Glutamatergic neuron (in vitro differentiated cells): Measurements from ENCODE around the gene NUSAP1. TPM values are rescaled to one million over a fixed set of nuclear protein-coding genes. Genes with fewer than 3 reads are reported as not detected.
A peak's percentile ranks its signal among the peaks of the same experiment; 100 is the strongest.
"Not testable (repeated sequence)": the region's sequence is repeated elsewhere in the genome, so short reads cannot be mapped to it uniquely, and the experiment has no call there.

Experiments
- DNase-seq: peaks from one replicate; pipeline ENCODE4 v3.0.0; 2022
- H3K27ac Mint-ChIP-seq: one replicate; pipeline ENCODE4 v1.8.0; 2020; ENCODE audit warnings: mild to moderate bottlenecking, mixed read lengths, inconsistent platforms; ENCODE audit not compliant: unreplicated experiment
- H3K27me3 Mint-ChIP-seq: one replicate; pipeline ENCODE4 v1.8.0; 2020; ENCODE audit warnings: mild to moderate bottlenecking, moderate library complexity, mixed read lengths, inconsistent platforms; ENCODE audit not compliant: unreplicated experiment
- H3K36me3 Mint-ChIP-seq: one replicate; pipeline ENCODE4 v1.8.0; 2020; ENCODE audit warnings: mild to moderate bottlenecking, mixed read lengths, inconsistent platforms; ENCODE audit not compliant: unreplicated experiment
- H3K4me1 Mint-ChIP-seq: one replicate; pipeline ENCODE4 v1.8.0; 2020; ENCODE audit warnings: mild to moderate bottlenecking, low read depth, mixed read lengths, inconsistent platforms; ENCODE audit not compliant: unreplicated experiment
- H3K4me3 Mint-ChIP-seq: one replicate; pipeline ENCODE4 v1.8.0; 2020; ENCODE audit warnings: mild to moderate bottlenecking, mixed read lengths, inconsistent platforms; ENCODE audit not compliant: unreplicated experiment
- H3K9me3 Mint-ChIP-seq: one replicate; pipeline ENCODE4 v1.8.0; 2020; ENCODE audit warnings: mild to moderate bottlenecking, moderate library complexity, mixed read lengths, inconsistent platforms; ENCODE audit not compliant: unreplicated experiment
- total RNA-seq: library from RNA; stranded (reverse); fragmentation: NEBNext Ultra II Directional; extraction: Animal tissue kit (Norgen Biotek cat#: 25700); gene quantifications from one replicate; pipeline ENCODE4 v1.2.1, GENCODE V29; 2021; ENCODE audit not compliant: unreplicated experiment
- TF ChIP-seq, protein P1 (sequence below): fragments of 200-600 bp; sonication (generic); IDR thresholded peaks from one replicate; pipeline ENCODE4 v1.5.0; 2021; ENCODE audit not compliant: partially characterized antibody, unreplicated experiment

NUSAP1 gene
- total RNA-seq, 1 donor from 2014 or later, result 19.3 TPM

DNA sequence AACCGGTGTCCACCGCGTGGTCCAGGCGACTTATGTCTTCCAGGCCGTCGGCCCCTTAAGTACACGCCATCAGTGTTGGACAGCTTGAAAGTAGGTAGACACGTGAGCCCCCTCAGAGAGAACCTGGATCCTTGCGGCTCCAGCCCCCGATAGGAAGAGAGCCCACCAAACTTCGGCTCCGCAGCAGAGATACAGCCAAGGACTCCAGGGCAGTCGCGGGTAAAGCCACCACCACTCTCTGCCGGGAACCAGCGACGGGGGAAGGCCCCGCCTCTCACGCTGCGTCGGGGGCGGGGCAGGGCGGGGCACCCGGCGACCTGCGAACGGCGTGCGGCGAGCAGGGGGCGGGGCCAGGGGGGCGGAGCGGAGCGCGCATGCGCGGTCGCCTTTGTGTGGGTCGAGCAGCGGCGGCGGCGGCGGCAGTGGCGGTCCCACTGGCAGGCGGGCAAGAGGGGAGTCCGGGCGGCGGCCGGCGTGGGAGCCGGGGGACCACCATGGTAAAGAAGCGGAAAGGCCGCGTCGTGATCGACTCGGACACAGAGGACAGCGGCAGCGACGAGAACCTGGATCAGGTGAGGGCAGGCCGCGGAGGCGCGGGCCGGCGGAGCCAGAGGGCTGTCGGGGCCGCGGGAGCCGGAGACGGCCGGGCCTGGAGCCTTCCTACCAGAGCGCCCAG lies 84.2 kb downstream of the NUSAP1 start, which contains the start of gene RTF1:
Gene RTF1 (plus strand): TSS at position 354 of the 676 bp plus-strand sequence. CDS start 21 bp downstream, at position 375.
- TF ChIP-seq, protein P1, sequence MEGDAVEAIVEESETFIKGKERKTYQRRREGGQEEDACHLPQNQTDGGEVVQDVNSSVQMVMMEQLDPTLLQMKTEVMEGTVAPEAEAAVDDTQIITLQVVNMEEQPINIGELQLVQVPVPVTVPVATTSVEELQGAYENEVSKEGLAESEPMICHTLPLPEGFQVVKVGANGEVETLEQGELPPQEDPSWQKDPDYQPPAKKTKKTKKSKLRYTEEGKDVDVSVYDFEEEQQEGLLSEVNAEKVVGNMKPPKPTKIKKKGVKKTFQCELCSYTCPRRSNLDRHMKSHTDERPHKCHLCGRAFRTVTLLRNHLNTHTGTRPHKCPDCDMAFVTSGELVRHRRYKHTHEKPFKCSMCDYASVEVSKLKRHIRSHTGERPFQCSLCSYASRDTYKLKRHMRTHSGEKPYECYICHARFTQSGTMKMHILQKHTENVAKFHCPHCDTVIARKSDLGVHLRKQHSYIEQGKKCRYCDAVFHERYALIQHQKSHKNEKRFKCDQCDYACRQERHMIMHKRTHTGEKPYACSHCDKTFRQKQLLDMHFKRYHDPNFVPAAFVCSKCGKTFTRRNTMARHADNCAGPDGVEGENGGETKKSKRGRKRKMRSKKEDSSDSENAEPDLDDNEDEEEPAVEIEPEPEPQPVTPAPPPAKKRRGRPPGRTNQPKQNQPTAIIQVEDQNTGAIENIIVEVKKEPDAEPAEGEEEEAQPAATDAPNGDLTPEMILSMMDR, result no peak
- H3K36me3 Mint-ChIP-seq, result no peaks in the 10 kb centered on the region
- H3K4me3 Mint-ChIP-seq, result peak within 1 kb of the TSS; percentile 100
- H3K4me1 Mint-ChIP-seq, result peaks cover 17% of the 10 kb centered on the region
- peak; percentile 99 for DNase-seq
- peaks cover 7% of the 10 kb centered on the region for H3K9me3 Mint-ChIP-seq
- H3K27me3 Mint-ChIP-seq, result peaks cover 12% of the 10 kb centered on the region
- H3K27ac Mint-ChIP-seq, result peak within 1 kb of the TSS; percentile 93

DNA sequence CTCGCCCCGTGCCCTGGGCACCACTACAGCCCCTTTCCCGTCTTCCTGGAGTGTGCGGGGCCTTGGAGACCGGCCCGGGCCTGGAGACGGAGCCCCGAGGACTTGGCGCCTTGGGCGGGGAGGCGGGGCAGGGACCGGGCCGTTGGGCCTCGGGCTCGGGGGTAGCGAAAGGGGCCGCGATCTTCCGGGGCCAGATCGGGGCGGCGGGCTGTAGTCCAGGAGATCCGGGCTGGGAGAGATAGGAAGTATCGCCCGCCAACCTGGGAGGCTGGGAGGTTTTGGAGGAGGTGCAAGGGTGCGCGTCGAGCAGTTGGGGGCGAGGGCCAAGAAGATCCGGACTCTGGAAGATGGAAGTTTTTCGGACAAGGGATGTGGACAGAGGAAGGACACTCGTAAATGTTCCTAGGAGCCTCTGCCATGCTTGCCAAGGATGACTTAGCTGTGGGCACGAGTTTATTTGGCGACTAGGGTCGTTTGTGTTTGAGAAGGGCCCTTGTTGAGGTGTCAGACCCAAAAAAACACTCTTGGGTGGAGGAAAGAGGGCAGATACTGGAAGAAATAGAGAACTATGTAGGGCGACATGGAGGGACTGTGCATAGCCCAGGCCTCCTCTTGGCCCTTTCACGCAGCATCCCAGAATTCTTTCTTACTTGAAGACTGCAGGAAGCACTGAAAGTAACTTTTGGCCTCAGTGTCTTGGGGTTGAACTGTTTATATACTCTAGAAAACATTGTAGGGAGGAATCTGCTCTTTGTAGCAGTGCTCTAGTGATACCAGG lies 84.9 kb downstream of the NUSAP1 start:
- H3K36me3 Mint-ChIP-seq, result no peaks in the 10 kb centered on the region
- H3K4me3 Mint-ChIP-seq, result peak overlapping the region; percentile 100
- peaks cover 7% of the 10 kb centered on the region for H3K9me3 Mint-ChIP-seq
- peak; percentile 55 for DNase-seq
- TF ChIP-seq, protein P1, result no peak
- peak overlapping the region; percentile 93 for H3K27ac Mint-ChIP-seq
- peaks cover 12% of the 10 kb centered on the region for H3K27me3 Mint-ChIP-seq
- H3K4me1 Mint-ChIP-seq, result peaks cover 17% of the 10 kb centered on the region

DNA sequence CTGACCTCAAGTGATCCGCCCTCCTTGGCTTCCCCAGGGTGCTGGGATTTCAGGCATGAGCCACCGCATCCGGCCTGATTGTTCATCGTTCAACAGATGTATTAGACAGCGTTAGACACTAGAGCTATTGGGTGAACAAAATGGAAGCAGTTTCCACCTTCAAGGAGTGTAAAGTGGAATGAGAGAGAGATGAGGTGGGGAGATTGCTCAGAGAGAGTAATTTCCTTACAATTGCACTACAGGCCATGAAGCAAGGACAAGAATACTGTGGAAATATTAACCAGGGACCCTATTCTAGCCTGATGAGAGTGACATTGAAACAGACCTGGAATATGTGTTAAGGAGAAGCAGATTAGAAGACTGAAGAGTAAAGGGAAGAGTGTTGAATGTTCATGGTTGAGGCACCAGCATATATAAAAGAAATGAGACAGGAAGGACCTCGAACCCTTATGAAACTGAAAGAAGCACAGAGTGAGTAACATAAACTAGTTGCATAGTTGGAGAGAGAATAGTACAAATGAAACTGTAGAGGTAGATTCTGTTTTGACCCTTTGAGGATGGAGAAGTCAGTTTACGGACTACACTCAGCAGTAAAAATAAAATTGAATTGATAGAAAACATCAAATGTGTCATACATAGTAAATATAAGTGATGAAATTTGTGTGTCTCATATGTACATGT lies 91.4 kb downstream of the NUSAP1 start:
- Mint-ChIP-seq H3K9me3 (peaks cover 4% of the 10 kb centered on the region), H3K27me3 (no peaks in the 10 kb centered on the region), H3K4me3 (no peak overlapping the region), H3K4me1 (peaks cover 5% of the 10 kb centered on the region), H3K36me3 (no peaks in the 10 kb centered on the region), H3K27ac (no peak overlapping the region)
- TF ChIP-seq, protein P1, result no peak
- no peak for DNase-seq

DNA sequence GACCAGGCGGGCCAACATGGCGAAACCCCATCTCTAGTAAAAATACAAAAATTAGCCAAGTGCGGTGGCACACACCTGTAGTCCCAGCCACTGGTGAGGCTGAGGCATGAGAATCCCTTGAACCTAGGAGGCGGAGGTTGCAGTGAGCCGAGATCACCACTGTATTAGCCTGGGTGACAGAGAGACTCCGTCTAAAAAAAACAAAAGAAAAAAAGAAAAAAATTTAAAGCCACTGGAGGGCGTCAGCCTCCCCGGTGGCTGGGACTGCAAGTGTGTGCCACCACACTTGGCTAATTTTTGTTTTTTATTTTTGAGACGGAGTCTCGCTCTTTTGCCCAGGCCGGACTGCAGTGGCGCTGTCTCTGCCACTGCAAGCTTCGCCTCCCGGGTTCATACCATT lies 92.1 kb downstream of the NUSAP1 start:
- Mint-ChIP-seq H3K4me3 (no peak overlapping the region), H3K36me3 (no peaks in the 10 kb centered on the region), H3K27me3 (no peaks in the 10 kb centered on the region), H3K9me3 (peaks cover 4% of the 10 kb centered on the region), H3K4me1 (peaks cover 7% of the 10 kb centered on the region), H3K27ac (no peak overlapping the region)
- DNase-seq, result no peak
- TF ChIP-seq, protein P1, result no peak

DNA sequence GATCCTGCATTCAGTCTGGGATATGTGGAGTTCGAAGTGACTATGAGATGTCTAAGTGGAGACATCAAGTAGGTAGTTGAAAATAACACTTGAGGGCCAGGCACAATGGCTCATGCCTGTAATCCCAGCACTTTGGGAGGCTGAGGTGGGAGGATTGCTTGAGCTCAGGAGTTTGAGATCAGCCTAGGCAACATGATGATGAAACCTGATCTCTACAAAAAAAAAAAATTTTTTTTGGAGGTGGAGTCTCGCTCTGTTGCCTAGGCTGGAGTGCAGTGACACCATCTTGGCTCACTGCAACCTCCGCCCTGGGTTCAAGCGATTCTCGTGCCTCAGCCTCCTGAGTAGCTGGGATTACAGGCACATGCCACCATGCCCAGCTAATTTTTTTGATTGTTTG lies 93.2 kb downstream of the NUSAP1 start:
- not testable (repeated sequence) for H3K9me3 Mint-ChIP-seq, H3K4me1 Mint-ChIP-seq, DNase-seq, H3K27ac Mint-ChIP-seq, H3K36me3 Mint-ChIP-seq, H3K4me3 Mint-ChIP-seq, H3K27me3 Mint-ChIP-seq
